Activated CD4-positive, CD25-positive, alpha-beta regulatory T cell treated with anti-CD3 and anti-CD28 coated beads, Interleukin-2, amount 50 U/mL, for 24 hours (primary cell): ENCODE measurements around the gene RFTN1.
"Not testable (repeated sequence)": the region's sequence is repeated elsewhere in the genome, so short reads cannot be mapped to it uniquely, and the experiment has no call there.

Experiments
- ATAC-seq, 2 donors: fragments of 150-1000 bp; cut with Tn5 transposase; one replicate each; pipeline ENCODE4 v1.10.0; 2021; ENCODE audit warnings: mild to moderate bottlenecking in 1 of 2, moderate library complexity in 1 of 2

Gene RFTN1

GRCh38 chr3:16318176-16318575, 195.3 kb downstream of the RFTN1 start:
- no peak for ATAC-seq

- no peak for ATAC-seq
Observed at GRCh38 chr3:16317561-16317945, 195.9 kb downstream of the RFTN1 start.

GRCh38 chr3:16316847-16317560, 196.5 kb downstream of the RFTN1 start:
- ATAC-seq: no peak

GRCh38 chr3:16316396-16316795, 197.1 kb downstream of the RFTN1 start:
- no peak for ATAC-seq

- ATAC-seq: no peak
Observed at GRCh38 chr3:16315623-16316022, 197.9 kb downstream of the RFTN1 start.

GRCh38 chr3:16313886-16314645, 199.4 kb downstream of the RFTN1 start:
- ATAC-seq: no peak

- ATAC-seq: peak; percentile 28 to 30
Observed at GRCh38 chr3:16311960-16312451, 201.5 kb downstream of the RFTN1 start.

- ATAC-seq: not testable (repeated sequence)
Observed at GRCh38 chr3:16310486-16310885, 203.0 kb downstream of the RFTN1 start.

- peak; percentile 90 to 92 for ATAC-seq
Observed at GRCh38 chr3:16309558-16309957, 203.9 kb downstream of the RFTN1 start.

GRCh38 chr3:16308727-16309126, 204.8 kb downstream of the RFTN1 start:
- no peak for ATAC-seq

- ATAC-seq: no peak
Observed at GRCh38 chr3:16307832-16308531, 205.5 kb downstream of the RFTN1 start.

GRCh38 chr3:16305111-16305541, 208.4 kb downstream of the RFTN1 start:
- ATAC-seq: peak in 1 of 2 donors; percentile 7

- peak; percentile 25 to 32 for ATAC-seq
Observed at GRCh38 chr3:16304061-16305010, 209.2 kb downstream of the RFTN1 start.

GRCh38 chr3:16303037-16303575, 210.4 kb downstream of the RFTN1 start:
- no peak for ATAC-seq

GRCh38 chr3:16302082-16302631, 211.3 kb downstream of the RFTN1 start:
- ATAC-seq: no peak

GRCh38 chr3:16301507-16301906, 212.0 kb downstream of the RFTN1 start:
- peak; percentile 8 to 11 for ATAC-seq

- ATAC-seq: peak; percentile 39 to 56
Observed at GRCh38 chr3:16300881-16301359, 212.6 kb downstream of the RFTN1 start.

- peak in 1 of 2 donors; percentile 34 for ATAC-seq
Observed at GRCh38 chr3:16300307-16300706, 213.2 kb downstream of the RFTN1 start.

- ATAC-seq: no peak
Observed at GRCh38 chr3:16299746-16300145, 213.8 kb downstream of the RFTN1 start.

GRCh38 chr3:16298891-16299290, 214.6 kb downstream of the RFTN1 start:
- ATAC-seq: no peak
